Muscle of leg (tissue), 11 donors: ENCODE measurements around the gene COL20A1. TPM values are rescaled to one million over a fixed set of nuclear protein-coding genes. Genes with fewer than 3 reads are reported as not detected.

ENCODE experiments used
- DNase-seq: peaks from one replicate; pipeline ENCODE4 v3.0.0; 2013
- H3K27ac ChIP-seq: one replicate; pipeline ENCODE4 v1.5.1; 2013; ENCODE audit warnings: mild to moderate bottlenecking, low read length, control low read depth
- H3K27me3 ChIP-seq: one replicate; pipeline ENCODE4 v1.6.1; 2013; ENCODE audit warnings: low read length; ENCODE audit not compliant: control insufficient read depth, insufficient read depth
- H3K36me3 ChIP-seq: one replicate; pipeline ENCODE4 v1.6.1; 2013; ENCODE audit warnings: low read length; ENCODE audit not compliant: control insufficient read depth, insufficient read depth
- H3K4me1 ChIP-seq: one replicate; pipeline ENCODE4 v1.6.1; 2013; ENCODE audit warnings: low read length; ENCODE audit not compliant: control insufficient read depth, insufficient read depth
- H3K4me3 ChIP-seq: one replicate; pipeline ENCODE4 v1.5.1; 2013; ENCODE audit warnings: low read length, control low read depth
- H3K9me3 ChIP-seq: replicated peaks from 2 replicates; pipeline ENCODE4 v1.6.1; 2013; ENCODE audit warnings: low read depth, low read length; ENCODE audit not compliant: control insufficient read depth
- WGBS: methylation state at CpG from one replicate; pipeline ENCODE4 v1.1.5; 2013; ENCODE audit warnings: missing lambda C conversion rate; ENCODE audit not compliant: insufficient coverage; 5-methylcytosine and 5-hydroxymethylcytosine counted together
- polyA plus RNA-seq, 8 donors: library from polyadenylated mRNA; unstranded; fragments of 120-200 nt; gene quantifications; one replicate each; pipeline versions ENCODE4 v1.2.1 to v1.2.3, GENCODE V29; 2013; ENCODE audit warnings: inconsistent platforms in 1 of 8, low replicate concordance in 1 of 8; ENCODE audit not compliant: insufficient read length in 8 of 8, insufficient read depth in 1 of 8
- total RNA-seq: library from RNA; stranded (reverse); fragments of 120-200 nt; gene quantifications from one replicate; pipeline ENCODE4 v1.2.4, GENCODE V29; 2013

The COL20A1 gene
- total and polyA plus RNA-seq, 9 donors = 4.6 to 15.2 (median 9.3) TPM

DNA sequence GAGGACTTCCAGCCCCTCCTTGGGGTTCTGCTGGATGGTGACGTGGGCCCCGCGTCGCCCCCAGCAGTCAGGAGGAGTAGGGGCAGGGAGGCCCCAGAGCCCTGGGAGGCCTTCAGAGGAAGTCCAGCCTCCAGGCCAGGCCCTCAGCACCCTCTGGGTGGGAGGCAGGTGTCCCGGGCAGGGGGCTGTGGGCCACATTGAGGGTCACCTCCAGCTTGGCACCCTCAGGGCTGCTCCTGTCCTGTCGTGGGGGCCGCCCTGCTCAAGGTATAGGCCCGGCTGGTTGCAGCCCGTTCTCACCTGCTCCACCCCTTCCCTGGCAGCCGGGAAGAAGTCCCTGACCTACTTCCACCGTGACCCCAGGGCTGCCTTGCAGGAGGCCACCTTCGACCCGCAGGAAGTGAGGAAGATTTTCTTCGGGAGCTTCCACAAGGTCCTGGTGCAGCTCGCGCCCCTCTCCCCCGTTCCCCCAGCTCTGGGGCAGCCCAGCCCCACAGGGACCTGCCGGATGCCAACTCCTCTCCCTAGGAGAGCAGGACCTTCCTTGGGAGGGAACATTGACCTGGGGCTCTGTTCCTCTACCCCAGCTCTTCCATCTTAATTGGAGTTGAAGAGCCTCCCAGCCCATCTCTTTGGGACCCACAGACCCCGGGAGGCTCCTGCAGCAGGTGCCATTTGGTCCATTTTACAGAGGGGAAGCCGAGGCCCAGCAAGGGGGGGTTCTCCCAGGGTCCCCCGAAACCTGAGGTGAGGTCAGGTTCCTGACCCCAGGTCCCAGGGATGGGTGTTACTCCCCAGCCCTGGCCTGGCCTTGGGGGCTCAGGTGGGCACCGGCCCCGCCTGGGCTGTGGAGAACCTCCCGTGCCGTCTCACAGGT, 26.4 kb downstream of the COL20A1 start:
- 80% methylated on average over 16 of the region's 25 CpGs for WGBS
- Histone ChIP-seq H3K27me3 (no peaks in the 10 kb centered on the region), H3K4me3 (no peak overlapping the region), H3K27ac (no peak overlapping the region), H3K36me3 (no peaks in the 10 kb centered on the region), H3K9me3 (no peaks in the 10 kb centered on the region), H3K4me1 (peaks cover 31% of the 10 kb centered on the region)
- DNase-seq = no peak

DNA sequence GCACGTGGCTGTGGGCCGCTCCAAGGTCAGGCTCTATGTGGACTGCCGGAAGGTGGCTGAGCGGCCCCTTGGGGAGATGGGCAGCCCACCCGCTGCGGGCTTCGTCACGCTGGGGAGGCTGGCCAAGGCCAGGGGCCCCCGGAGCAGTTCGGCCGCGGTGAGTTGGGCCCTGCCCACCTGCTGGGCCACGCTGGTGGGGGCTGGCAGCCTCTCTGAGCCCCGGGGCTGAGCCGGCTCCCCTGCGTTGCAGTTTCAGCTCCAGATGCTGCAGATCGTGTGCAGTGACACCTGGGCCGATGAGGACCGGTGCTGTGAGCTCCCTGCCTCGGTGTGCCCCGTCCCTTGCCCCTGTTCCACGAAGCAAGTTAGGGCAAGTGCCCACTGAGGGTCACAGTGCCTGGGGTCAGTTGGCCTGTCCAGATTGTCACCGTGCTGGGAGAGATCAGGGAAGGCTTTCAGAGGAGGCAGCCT, 27.1 kb downstream of the COL20A1 start:
- H3K9me3 ChIP-seq = no peaks in the 10 kb centered on the region
- 77% methylated on average over 23 of the region's 23 CpGs for WGBS
- H3K4me3 ChIP-seq = no peak overlapping the region
- H3K27ac ChIP-seq = no peak overlapping the region
- H3K27me3 ChIP-seq = no peaks in the 10 kb centered on the region
- H3K4me1 ChIP-seq = peaks cover 31% of the 10 kb centered on the region
- no peak for DNase-seq
- no peaks in the 10 kb centered on the region for H3K36me3 ChIP-seq

DNA sequence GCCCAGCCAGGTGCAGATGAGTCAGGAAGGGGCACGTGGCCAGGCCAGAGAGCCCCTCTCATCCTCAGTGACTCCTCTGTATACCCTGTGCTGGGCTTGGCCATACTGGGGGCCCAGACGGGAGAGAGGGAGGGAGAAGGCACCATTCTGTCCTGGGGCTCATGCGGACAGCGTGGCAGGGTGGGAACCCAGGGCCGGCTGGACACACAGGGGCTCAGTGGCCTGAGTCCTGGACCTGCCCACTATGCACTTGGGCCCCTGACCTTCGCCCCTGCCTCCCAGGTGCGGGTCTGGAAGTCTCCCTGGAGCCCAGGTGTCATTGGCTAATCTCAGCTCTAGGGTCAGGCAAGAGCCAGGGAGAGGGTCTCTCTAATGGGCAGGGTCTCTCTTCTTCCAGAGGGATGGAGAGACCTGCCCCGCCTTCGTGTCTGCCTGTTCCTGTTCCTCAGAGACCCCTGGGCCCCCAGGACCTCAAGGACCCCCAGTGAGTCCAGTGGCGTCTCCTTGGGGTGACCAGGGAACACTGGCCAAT, 27.7 kb downstream of the COL20A1 start:
- Histone ChIP-seq H3K9me3 (no peaks in the 10 kb centered on the region), H3K4me3 (no peak overlapping the region), H3K4me1 (peaks cover 25% of the 10 kb centered on the region), H3K27me3 (no peaks in the 10 kb centered on the region), H3K36me3 (no peaks in the 10 kb centered on the region), H3K27ac (no peak overlapping the region)
- no peak for DNase-seq
- WGBS = 68% methylated on average over 8 of the region's 10 CpGs

DNA sequence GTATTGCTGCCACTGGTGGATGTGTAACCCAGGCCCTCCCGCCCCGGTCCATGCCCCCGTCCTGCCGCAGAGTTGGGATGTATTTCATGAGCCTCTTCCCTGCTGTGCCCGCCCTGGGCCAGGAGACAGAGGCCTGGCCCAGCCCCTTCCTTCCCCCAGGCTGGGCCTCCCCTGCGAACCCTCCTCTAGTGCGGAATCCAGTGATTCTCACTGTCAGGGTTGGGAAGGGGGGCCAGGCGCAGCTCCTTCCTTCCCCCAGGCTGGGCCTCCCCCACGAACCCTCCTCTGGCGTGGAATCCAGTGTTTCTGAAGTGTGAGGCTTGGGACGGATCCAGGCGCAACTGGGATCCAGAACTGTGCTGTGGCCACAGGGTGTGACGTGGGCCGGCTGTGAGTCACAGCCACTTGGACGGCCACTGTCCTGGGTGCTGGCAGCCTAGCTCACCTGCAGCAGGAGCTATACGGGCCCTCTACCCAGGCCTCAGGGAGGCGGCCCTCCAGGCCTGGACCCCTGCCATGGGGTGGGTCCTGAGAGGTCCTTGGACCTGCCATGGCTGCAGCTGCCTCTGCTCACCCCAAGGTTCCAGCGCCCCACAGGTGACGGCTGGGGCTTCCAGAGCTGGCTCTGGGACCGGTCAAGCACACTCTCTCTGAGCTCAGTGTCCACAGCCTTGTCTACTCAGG, 28.3 kb downstream of the COL20A1 start:
- no peaks in the 10 kb centered on the region for H3K36me3 ChIP-seq
- WGBS = 25% methylated on average over 16 of the region's 20 CpGs
- no peaks in the 10 kb centered on the region for H3K27me3 ChIP-seq
- peaks cover 24% of the 10 kb centered on the region for H3K4me1 ChIP-seq
- no peak overlapping the region for H3K4me3 ChIP-seq
- H3K9me3 ChIP-seq = no peaks in the 10 kb centered on the region
- no peak overlapping the region for H3K27ac ChIP-seq
- DNase-seq = peak; percentile 86

DNA sequence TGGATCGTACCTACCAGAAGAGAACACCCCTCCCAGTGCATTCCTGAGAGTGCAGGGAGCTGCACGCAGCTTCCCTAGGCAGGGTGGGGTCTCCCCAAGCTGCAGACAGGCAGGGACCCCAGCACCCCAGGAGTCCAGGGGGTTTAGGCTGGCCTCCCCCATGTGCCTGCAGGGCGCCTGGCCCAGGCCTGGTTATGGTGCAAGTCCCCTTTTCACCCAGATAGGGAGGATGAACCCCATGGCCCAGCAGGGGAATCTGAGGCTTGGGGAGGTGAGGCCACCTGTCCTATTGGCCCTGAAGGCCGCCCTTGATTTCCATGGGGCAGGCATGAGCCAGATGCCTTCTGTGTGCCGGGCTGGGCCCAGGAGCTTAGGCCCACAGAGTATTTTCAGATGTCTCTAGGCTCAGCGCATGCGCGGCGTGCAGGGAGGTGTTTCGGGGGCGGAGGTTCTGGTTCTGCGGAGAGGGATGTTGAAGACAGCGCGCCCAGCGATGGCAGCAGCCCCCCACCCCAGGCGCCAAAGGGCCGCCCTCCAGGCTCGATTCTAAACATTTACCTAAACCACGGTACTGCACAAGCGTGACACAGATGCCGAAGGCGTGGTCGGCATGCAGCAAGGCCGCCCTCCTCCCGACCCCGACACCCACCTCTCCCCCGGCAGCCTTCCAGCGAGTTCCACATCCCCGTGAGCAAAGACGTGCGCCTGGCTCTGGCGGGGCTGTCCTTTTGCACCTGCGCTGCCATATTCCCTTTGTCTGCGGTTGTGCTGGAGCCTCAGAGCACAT, 29.4 kb downstream of the COL20A1 start:
- H3K36me3 ChIP-seq = no peaks in the 10 kb centered on the region
- H3K27ac ChIP-seq = peak overlapping the region; percentile 42
- DNase-seq = no peak
- H3K9me3 ChIP-seq = no peaks in the 10 kb centered on the region
- 50% methylated on average over 31 of the region's 34 CpGs for WGBS
- no peak overlapping the region for H3K4me3 ChIP-seq
- H3K27me3 ChIP-seq = no peaks in the 10 kb centered on the region
- peaks cover 32% of the 10 kb centered on the region for H3K4me1 ChIP-seq

DNA sequence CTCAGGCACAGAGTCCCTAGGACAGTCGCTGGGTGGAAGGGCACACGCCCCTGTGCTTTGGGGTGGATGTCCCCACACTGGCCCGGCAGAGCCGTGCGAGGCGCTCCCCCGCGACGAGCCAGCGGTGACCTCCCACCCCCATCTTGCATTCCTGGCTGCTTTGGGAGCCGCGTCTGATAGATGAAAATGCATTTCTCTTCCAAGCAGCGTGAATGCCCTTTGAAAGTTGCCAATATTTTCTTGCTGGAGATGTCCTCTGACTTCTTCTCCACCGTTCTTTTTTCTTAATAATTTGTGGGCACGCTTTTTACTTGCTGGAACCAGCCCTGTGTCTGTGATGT, 29.9 kb downstream of the COL20A1 start:
- DNase-seq = no peak
- Histone ChIP-seq H3K4me1 (peaks cover 32% of the 10 kb centered on the region), H3K9me3 (no peaks in the 10 kb centered on the region), H3K27me3 (no peaks in the 10 kb centered on the region), H3K36me3 (no peaks in the 10 kb centered on the region), H3K27ac (peak overlapping the region; percentile 42), H3K4me3 (no peak overlapping the region)
- WGBS = 7% methylated on average over 11 of the region's 15 CpGs

DNA sequence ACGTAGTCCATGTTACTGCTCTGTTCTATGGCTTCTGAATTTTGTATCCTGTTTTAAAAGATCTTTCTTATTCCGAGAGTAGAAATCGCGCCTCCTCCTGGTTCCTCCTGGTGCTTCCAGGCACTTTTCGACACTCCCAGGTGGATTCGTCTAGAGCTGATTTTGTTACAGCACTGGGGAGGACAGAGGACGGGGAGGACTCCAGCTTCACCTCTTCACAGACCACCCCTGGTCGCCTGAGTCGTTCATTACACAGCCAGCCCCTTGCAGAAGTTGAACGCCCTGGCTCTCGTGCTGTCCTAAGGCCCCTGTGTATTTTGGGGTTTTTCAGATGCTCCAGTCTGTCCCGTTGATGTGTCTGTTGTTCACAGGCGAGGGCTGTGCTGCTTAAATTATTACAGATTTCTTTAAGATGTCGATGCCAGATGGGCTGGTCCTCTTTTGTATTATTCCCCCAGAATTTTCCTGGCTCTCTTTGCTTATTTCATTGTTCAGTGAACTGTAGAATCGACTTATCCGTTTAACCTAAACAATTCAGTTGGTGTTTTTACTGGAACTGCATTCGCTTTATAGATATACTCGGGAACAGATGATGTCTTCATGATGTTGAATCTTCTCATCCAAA, 30.5 kb downstream of the COL20A1 start:
- Histone ChIP-seq H3K9me3 (no peaks in the 10 kb centered on the region), H3K4me3 (no peak overlapping the region), H3K27me3 (no peaks in the 10 kb centered on the region), H3K36me3 (no peaks in the 10 kb centered on the region), H3K27ac (no peak overlapping the region), H3K4me1 (peaks cover 32% of the 10 kb centered on the region)
- DNase-seq = peak; percentile 85
- WGBS = 40% methylated on average over 3 of the region's 18 CpGs

DNA sequence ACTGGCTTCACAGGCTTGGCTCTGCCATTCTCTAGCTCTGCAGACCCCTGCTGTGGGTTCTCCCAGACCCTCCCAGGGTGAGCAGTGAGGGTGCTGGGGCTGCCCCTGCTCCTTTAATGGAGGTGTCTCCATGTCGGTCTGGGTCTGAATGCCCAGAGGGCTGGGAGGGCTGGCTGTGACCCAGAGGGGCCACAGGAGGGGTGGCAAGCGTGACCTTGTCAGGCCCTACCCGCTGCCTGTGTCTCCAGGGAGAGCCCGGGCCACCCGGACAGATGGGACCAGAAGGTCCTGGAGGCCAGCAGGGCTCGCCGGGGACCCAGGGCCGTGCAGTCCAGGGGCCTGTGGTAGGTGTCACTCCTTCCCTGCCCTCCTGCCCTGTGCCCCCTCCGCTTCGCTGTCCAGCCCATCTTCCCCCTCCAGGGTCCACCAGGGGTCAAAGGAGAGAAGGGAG, 32.1 kb downstream of the COL20A1 start:
- Histone ChIP-seq H3K4me3 (no peak overlapping the region), H3K27ac (no peak overlapping the region), H3K27me3 (no peaks in the 10 kb centered on the region), H3K9me3 (no peaks in the 10 kb centered on the region), H3K36me3 (no peaks in the 10 kb centered on the region), H3K4me1 (peaks cover 34% of the 10 kb centered on the region)
- 72% methylated on average over 5 of the region's 10 CpGs for WGBS
- no peak for DNase-seq

DNA sequence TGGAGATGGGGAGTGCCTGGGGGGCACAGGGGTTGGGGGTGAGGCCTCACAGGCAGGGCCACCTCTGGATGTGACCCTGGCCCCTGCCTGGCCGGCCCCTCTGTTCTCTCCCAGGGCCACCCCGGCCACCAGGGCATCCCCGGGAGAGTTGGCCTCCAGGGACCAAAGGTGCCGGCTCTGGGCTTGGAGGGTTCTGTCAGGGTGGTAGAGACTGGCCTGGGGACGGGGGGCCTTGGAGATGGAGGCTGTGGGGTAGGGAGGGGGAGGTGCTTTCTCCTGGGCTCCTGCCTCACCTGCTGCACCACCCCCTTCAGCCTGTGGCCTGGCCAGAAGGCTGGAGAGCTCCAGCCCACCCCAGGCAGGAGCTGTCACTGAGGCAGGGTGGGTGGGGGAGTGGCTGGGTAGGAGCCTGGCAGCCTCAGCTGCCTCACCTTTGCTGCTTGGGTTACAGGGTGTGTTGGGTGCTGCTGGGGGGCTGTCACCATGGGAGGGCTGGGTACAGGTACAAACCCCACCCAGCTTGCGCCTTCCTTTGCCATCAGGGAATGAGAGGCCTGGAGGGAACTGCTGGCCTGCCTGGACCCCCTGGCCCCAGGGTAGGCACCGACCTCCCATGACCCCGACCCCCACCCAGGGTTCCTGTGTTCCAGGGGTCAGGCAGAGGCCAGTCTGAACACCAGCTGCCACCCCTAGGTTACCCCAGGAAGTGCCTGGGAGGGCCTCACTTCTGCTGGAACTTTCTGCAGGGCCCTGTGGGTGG, 32.7 kb downstream of the COL20A1 start:
- no peaks in the 10 kb centered on the region for H3K27me3 ChIP-seq
- 88% methylated on average over 7 of the region's 8 CpGs for whole genome bisulfite sequencing
- no peak for DNase-seq
- H3K4me1 ChIP-seq = peaks cover 34% of the 10 kb centered on the region
- no peaks in the 10 kb centered on the region for H3K9me3 ChIP-seq
- no peaks in the 10 kb centered on the region for H3K36me3 ChIP-seq
- H3K27ac ChIP-seq = no peak overlapping the region
- no peak overlapping the region for H3K4me3 ChIP-seq
